Parathyroid adenoma (tissue), 2 donors: Measurements from ENCODE around the gene TPT1.

ENCODE experiments used
- H2AFZ ChIP-seq: fragments of 300-600 bp; sonication (generic); one replicate; pipeline ENCODE4 v1.7.0; 2017; ENCODE audit warnings: antibody characterized with exemption, mild to moderate bottlenecking
- H3K27ac ChIP-seq: fragments of 300-600 bp; sonication (generic); one replicate; pipeline ENCODE4 v1.7.0; 2017
- H3K27me3 ChIP-seq: fragments of 300-600 bp; sonication (generic); one replicate; pipeline ENCODE4 v1.7.0; 2017; ENCODE audit warnings: low read length; ENCODE audit not compliant: control insufficient read depth, insufficient read depth
- H3K36me3 ChIP-seq: fragments of 300-600 bp; sonication (generic); one replicate; pipeline ENCODE4 v1.7.0; 2017; ENCODE audit warnings: low read length; ENCODE audit not compliant: control insufficient read depth, insufficient read depth
- H3K4me1 ChIP-seq: fragments of 300-600 bp; sonication (generic); one replicate; pipeline ENCODE4 v1.7.0; 2017; ENCODE audit warnings: control low read depth
- H3K4me2 ChIP-seq: fragments of 300-600 bp; sonication (generic); one replicate; pipeline ENCODE4 v1.7.0; 2017; ENCODE audit warnings: low read length
- H3K4me3 ChIP-seq: fragments of 300-600 bp; sonication (generic); one replicate; pipeline ENCODE4 v1.7.0; 2017; ENCODE audit warnings: low read depth, low read length
- H3K79me2 ChIP-seq: fragments of 300-600 bp; sonication (generic); one replicate; pipeline ENCODE4 v1.7.0; 2017; ENCODE audit warnings: control low read depth
- H3K9ac ChIP-seq: fragments of 300-600 bp; sonication (generic); one replicate; pipeline ENCODE4 v1.7.0; 2017; ENCODE audit warnings: mild to moderate bottlenecking
- H3K9me3 ChIP-seq: fragments of 300-600 bp; sonication (generic); one replicate; pipeline ENCODE4 v1.7.0; 2017; ENCODE audit warnings: low read length; ENCODE audit not compliant: control insufficient read depth
- TF ChIP-seq, protein P1 (sequence below): fragments of 300-600 bp; sonication (generic); IDR thresholded peaks from one replicate; pipeline ENCODE4 v1.7.0; 2017; ENCODE audit warnings: antibody characterized with exemption, mild to moderate bottlenecking
- donor health status: primary hyperparathyroidism.

TPT1 gene

DNA sequence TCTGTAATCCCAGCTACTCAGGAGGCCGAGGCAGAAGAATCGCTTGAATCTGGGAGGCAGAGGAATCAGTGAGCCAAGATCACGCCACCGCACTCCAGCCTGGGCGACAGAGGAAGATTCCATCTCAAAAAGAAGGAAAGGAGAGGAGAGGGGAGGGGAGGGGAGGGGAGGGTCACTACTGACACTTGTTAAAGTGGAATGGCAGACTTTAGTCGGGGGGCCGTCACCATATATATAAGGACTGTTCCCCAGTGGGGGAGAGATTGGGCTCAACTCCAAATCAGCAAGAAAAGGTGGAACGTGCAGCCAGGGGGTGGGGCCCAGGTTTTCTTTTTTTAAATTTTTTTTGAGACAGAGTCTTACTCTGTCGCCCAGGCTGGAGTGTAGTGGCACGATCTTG, 26.2 kb downstream of the TPT1 start:
- TF ChIP-seq, protein P1, sequence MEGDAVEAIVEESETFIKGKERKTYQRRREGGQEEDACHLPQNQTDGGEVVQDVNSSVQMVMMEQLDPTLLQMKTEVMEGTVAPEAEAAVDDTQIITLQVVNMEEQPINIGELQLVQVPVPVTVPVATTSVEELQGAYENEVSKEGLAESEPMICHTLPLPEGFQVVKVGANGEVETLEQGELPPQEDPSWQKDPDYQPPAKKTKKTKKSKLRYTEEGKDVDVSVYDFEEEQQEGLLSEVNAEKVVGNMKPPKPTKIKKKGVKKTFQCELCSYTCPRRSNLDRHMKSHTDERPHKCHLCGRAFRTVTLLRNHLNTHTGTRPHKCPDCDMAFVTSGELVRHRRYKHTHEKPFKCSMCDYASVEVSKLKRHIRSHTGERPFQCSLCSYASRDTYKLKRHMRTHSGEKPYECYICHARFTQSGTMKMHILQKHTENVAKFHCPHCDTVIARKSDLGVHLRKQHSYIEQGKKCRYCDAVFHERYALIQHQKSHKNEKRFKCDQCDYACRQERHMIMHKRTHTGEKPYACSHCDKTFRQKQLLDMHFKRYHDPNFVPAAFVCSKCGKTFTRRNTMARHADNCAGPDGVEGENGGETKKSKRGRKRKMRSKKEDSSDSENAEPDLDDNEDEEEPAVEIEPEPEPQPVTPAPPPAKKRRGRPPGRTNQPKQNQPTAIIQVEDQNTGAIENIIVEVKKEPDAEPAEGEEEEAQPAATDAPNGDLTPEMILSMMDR: no peak
- H3K27ac ChIP-seq: no peak overlapping the region
- no peaks in the 10 kb centered on the region for H3K4me1 ChIP-seq
- H2AFZ ChIP-seq: no peak overlapping the region
- H3K4me2 ChIP-seq: no peak overlapping the region
- H3K9me3 ChIP-seq: no peaks in the 10 kb centered on the region
- no peaks in the 10 kb centered on the region for H3K79me2 ChIP-seq
- no peaks in the 10 kb centered on the region for H3K36me3 ChIP-seq
- no peak overlapping the region for H3K9ac ChIP-seq
- no peaks in the 10 kb centered on the region for H3K27me3 ChIP-seq
- no peak overlapping the region for H3K4me3 ChIP-seq

DNA sequence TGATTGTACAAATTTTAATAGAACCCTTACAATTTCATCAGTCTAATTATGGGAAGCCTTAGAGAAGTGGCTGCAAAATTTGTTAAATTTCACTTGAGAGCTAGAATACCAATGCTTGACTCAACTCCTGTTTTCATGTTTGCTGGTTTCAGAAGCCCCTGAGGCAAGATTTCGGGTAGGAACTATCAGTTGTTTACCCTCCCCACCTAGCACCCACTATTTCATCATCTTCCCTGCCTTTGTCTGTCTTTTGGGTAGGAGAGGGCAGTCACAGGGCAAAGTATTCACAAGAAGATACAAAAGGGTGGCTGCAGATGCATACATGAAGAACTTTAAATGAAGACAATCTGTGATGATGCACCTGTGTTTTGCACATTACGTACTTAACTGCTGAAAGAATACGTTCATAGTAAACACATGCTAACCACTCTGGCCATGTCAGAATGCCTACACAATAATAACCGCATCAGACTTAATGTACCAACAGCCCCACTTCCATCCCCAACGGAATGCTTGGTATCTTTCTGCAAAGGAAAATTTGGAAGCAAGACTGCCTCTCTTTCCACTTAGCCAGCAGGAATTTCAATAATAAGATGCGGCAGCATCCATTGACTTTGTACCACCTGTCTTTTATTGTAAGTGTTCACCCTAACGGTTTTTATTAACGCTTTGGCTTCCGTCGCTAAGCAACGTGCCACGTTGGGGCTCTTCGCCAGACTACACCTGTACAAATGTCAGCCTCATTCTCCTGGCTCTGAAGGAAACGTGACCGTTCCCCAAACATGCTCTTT, 30.4 kb downstream of the TPT1 start:
- no peaks in the 10 kb centered on the region for H3K27me3 ChIP-seq
- H3K4me1 ChIP-seq: no peaks in the 10 kb centered on the region
- H3K79me2 ChIP-seq: no peaks in the 10 kb centered on the region
- peak overlapping the region; percentile 48 for H3K4me2 ChIP-seq
- peak overlapping the region; percentile 89 for H2AFZ ChIP-seq
- no peaks in the 10 kb centered on the region for H3K9me3 ChIP-seq
- H3K4me3 ChIP-seq: no peak overlapping the region
- TF ChIP-seq, protein P1: no peak
- no peak overlapping the region for H3K27ac ChIP-seq
- H3K36me3 ChIP-seq: no peaks in the 10 kb centered on the region
- H3K9ac ChIP-seq: no peak overlapping the region

DNA sequence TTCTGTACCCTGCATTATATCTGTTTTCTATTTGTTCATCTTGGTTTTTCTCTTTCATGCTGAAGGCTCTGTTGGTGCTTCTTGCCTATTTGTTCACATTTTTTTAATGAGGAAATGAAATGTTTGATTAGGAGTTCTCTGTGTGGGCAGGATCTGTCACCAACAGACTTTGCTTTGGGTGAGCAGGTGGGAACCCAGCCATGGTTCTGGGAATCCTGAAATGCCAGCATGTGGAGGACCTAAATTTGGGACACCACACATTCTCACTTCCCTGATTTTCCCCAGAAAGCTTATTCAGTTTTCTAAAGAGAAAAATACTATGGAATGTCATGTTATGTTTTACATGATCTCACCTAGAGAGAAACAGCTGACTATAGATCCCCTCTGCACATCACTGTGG, 34.0 kb downstream of the TPT1 start:
- Histone ChIP-seq H3K27ac (no peak overlapping the region), H2AFZ (no peak overlapping the region), H3K79me2 (no peaks in the 10 kb centered on the region), H3K4me2 (no peak overlapping the region), H3K9me3 (no peaks in the 10 kb centered on the region), H3K4me1 (no peaks in the 10 kb centered on the region), H3K9ac (no peak overlapping the region), H3K27me3 (no peaks in the 10 kb centered on the region), H3K36me3 (no peaks in the 10 kb centered on the region), H3K4me3 (no peak overlapping the region)
- TF ChIP-seq, protein P1: no peak

DNA sequence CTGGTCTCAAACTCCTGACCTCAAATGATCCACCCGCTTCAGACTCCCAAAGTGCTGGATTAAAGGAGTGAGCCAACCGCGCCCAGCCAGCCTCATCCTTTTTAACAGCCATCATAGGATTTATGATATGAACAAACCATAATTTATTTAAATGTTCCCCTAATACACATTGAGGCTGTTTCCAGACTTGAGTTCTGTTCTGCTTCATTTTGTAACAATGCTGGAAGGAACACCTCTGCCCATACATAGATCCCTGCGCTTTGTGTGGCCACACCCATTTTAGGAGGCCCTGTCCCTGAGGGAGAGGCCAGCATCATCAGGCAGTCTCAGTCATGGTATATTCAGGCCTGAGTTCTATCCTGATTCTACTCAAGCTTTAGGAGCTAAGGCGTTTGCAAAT, 35.9 kb downstream of the TPT1 start:
- H3K27me3 ChIP-seq: no peaks in the 10 kb centered on the region
- H2AFZ ChIP-seq: no peak overlapping the region
- H3K4me2 ChIP-seq: no peak overlapping the region
- TF ChIP-seq, protein P1: no peak
- H3K79me2 ChIP-seq: no peaks in the 10 kb centered on the region
- H3K9ac ChIP-seq: no peak overlapping the region
- H3K4me1 ChIP-seq: no peaks in the 10 kb centered on the region
- no peak overlapping the region for H3K4me3 ChIP-seq
- H3K27ac ChIP-seq: no peak overlapping the region
- no peaks in the 10 kb centered on the region for H3K9me3 ChIP-seq
- no peaks in the 10 kb centered on the region for H3K36me3 ChIP-seq

DNA sequence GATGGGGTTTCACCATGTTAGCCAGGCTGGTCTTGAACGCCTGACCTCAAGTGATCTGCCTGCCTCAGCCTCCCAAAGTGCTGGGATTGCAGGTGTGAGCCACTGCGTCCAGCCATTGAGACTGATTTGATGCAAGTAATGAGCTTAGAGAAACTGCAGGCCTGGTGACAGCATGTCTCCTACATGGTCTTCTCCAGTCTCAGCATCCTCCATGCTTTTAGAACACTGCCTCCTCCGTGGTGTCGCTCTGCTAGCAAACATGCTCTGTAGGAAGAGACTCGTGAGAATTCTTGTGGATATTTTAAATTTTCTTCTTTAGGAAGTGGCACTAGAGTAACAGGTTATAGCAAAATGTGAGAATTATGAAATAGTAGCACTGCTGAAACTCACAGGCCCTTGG, 37.1 kb downstream of the TPT1 start:
- Histone ChIP-seq H3K4me3 (no peak overlapping the region), H3K79me2 (no peaks in the 10 kb centered on the region), H3K27me3 (no peaks in the 10 kb centered on the region), H2AFZ (no peak overlapping the region), H3K27ac (no peak overlapping the region), H3K4me2 (no peak overlapping the region), H3K9me3 (no peaks in the 10 kb centered on the region), H3K36me3 (no peaks in the 10 kb centered on the region), H3K4me1 (no peaks in the 10 kb centered on the region), H3K9ac (no peak overlapping the region)
- TF ChIP-seq, protein P1: no peak
